ENCODE data around the gene AMDHD2. TPM values are rescaled to one million over a fixed set of nuclear protein-coding genes. Genes with fewer than 3 reads are reported as not detected.

Gene AMDHD2
- total RNA-seq, 3 donors from 2014 or later, result 27.9 to 57.0 (median 28.2) TPM

DNA sequence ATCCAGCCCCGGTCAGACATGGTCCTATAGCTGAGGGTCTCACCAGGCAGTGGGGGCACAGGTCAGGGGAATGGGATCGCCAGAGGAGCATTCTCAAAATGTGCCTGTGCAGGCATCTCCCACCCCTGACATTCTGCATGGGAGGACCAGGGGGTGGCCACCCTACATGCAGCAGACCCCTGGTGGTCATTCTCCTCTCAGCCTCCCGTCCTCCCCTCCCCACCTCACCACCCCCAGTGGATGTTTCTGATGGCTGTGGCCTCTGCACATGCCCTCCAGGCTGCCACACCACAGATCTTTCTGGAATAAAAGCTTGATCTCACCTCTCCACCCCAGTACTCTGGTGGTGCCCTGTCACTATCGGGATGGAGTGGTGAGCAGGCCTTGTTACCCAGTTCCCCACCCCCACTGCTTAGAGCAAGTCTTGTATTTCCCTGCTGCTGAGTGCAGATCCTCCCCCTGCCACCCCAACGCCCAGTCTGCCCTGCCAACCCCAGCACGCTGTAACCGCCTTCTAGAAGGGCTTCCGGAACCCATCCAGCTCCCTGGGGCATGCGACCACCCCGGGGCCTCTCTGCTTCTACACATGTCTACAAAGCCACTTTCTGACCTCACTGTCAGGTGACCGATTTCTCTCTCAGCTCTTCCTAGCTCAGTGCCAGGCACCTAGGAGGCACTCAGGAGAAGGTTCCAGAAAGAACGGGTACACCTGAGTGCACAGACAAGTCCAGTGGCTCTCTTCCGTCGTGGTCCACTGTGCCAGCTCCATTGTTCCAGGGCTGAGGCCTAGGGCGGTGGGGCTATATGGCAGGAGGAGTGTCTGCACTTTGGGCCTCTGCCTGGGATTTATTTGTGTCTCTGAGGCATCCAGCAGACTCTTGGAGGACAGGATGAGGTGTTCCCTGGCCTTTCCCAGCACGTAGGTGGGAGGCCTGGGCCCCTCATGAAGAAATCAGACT is 36.0 kb upstream of the AMDHD2 start:
- no peaks in the 10 kb centered on the region for H3K36me3 ChIP-seq
- peaks cover 10 to 27% of the 10 kb centered on the region in 2 donors for H3K4me1 ChIP-seq

DNA sequence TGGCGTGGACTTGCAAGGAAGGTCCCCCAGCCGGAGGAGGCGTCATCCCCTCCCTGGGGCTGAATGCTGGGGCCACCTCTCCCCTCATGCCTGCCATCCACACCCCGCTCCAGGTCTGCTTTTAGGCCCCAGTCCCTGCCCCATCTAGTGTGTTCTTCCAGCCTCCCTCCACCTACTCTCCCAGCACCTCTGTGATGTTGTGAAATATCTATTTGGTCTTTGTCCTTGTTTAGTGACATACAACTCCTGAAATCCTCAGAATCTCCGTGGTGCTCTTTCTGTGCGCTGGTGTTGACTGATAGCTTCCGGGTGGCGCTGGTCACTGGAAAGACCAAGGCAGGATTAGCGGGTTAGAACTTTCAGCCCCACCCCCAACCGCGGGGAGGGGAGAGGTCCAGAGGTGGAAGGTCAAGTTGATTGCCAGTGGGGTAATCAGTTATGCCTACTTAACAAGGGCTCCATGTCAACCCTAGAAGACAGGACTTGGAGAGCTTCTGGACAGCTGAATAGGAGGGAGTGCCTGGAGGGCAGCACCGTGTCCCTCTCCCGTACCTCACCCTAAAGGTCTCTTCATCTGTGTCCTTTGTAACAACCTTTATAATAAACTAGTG is 35.2 kb upstream of the AMDHD2 start:
- Histone ChIP-seq H3K4me3 (no peak overlapping the region), H3K27ac (peak overlapping the region; percentile 78 to 90), H3K9me3 (no peaks in the 10 kb centered on the region), H3K27me3 (no peaks in the 10 kb centered on the region), H3K36me3 (no peaks in the 10 kb centered on the region), H3K4me1 (peaks cover 10 to 27% of the 10 kb centered on the region in 2 donors)
- intact Hi-C loops (cut with DNase I; ENCODE audit: low total_unique reads), result no loop called here
- no peak for TF ChIP-seq POLR2A (IDR thresholded peaks at IDR 0.05)
- TF ChIP-seq, protein P1, sequence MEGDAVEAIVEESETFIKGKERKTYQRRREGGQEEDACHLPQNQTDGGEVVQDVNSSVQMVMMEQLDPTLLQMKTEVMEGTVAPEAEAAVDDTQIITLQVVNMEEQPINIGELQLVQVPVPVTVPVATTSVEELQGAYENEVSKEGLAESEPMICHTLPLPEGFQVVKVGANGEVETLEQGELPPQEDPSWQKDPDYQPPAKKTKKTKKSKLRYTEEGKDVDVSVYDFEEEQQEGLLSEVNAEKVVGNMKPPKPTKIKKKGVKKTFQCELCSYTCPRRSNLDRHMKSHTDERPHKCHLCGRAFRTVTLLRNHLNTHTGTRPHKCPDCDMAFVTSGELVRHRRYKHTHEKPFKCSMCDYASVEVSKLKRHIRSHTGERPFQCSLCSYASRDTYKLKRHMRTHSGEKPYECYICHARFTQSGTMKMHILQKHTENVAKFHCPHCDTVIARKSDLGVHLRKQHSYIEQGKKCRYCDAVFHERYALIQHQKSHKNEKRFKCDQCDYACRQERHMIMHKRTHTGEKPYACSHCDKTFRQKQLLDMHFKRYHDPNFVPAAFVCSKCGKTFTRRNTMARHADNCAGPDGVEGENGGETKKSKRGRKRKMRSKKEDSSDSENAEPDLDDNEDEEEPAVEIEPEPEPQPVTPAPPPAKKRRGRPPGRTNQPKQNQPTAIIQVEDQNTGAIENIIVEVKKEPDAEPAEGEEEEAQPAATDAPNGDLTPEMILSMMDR (IDR thresholded peaks at IDR 0.05), result no peak
- no peak for TF ChIP-seq POLR2AphosphoS5 (IDR thresholded peaks at IDR 0.05)
- no peak for DNase-seq (ENCODE audit: low spot score in 2 of 2)

More for the DNA sequence above, 36.0 kb upstream of the AMDHD2 start:
- Histone ChIP-seq H3K9me3 (no peaks in the 10 kb centered on the region), H3K27ac (peak overlapping the region; percentile 78 to 90), H3K4me3 (peak overlapping the region in 1 of 3 donors; percentile 40), H3K27me3 (no peaks in the 10 kb centered on the region)
- intact Hi-C loops (cut with DNase I; ENCODE audit: low total_unique reads), result no loop called here
- TF ChIP-seq, protein P1 (IDR thresholded peaks at IDR 0.05), result no peak
- TF ChIP-seq POLR2AphosphoS5 (IDR thresholded peaks at IDR 0.05), result no peak
- TF ChIP-seq POLR2A (IDR thresholded peaks at IDR 0.05), result no peak
- no peak for DNase-seq (ENCODE audit: low spot score in 2 of 2)

DNA sequence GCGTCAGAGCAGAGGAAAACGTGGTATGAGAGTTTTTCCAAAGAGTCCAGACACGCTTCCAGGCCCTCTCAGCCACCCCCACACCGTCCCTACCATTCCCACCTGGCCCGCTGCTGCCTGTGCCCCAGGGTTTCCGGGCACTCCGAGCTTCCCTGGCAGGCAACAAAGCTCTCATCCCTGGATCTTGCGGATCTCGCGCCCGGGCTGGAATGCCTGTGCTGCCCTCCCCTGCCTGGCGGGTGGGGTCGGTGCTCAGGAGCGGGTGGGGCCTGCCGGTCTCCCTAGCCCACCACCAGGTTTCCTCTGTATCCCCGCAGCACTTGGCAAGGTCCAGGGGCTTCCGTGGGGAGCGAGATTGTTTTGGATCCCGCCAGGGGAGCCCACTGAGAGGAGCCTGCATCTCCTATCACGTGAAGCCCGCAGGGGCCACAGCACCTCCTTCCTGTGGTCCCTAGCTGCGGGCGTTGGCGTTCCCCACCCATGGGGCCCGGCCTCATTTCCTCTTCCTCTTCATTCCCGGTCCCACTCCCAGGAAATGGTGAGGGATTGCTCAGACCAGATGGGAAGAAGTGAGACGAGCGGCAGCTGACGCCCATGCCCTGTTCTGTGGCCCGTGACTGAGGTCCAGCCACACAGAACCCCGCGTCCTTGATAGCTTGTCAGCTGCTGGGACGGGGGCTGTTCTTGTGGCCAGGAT is 34.2 kb upstream of the AMDHD2 start:
- peaks cover 10 to 27% of the 10 kb centered on the region in 2 donors for H3K4me1 ChIP-seq
- no peaks in the 10 kb centered on the region for H3K27me3 ChIP-seq
- TF ChIP-seq POLR2A (IDR thresholded peaks at IDR 0.05) (no peak), POLR2AphosphoS5 (IDR thresholded peaks at IDR 0.05) (no peak)
- TF ChIP-seq, protein P1 (IDR thresholded peaks at IDR 0.05), result no peak
- no peak for DNase-seq (ENCODE audit: low spot score in 2 of 2)
- H3K9me3 ChIP-seq, result no peaks in the 10 kb centered on the region
- intact Hi-C loops (cut with DNase I; ENCODE audit: low total_unique reads), result no loop called here
- no peaks in the 10 kb centered on the region for H3K36me3 ChIP-seq
- H3K4me3 ChIP-seq, result peak overlapping the region in 2 of 3 donors; percentile 7 to 26
- H3K27ac ChIP-seq, result peak overlapping the region; percentile 29 to 90

DNA sequence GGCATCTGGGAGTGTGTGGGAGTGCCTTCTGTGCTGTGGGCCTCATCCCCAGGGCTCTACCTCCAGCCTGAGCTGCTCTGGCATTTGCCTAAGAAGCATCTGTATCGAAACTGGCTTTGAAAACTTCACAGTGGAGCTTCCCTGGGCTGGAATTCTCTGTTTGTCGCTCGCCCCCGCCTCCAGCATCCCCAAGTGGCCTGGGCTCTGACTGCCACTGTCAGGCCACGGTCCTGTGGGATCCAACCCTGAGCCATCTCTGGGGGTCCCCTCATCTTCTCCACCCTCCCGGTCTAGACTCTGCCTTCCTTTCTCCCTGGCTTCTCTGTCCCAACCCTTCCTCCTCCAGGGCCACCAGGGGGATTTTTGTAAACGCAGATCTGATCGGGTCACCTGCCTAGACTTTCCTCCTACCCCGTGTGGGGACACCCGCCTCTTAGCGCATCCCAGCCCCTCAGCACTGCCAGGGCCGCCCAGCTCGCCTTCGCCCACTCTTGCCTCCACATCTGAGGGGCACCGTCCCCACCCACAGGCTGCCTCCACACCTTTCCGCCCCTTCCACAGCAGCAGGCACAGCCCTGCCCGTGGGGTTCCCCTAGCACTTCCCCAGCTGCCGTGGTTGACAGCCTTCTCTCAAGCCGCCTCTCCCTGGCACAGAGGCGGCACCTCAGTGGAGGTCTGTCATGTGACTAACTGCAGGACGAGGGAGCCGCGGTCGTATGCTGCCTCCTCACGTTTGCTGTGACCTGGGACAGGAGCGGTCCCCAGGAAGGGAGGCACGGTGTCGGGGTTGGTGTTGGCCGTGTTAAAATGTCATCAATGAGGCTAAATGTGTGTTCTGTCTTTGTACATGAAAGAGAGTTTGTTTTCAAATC is 33.3 kb upstream of the AMDHD2 start:
- H3K27me3 ChIP-seq, result no peaks in the 10 kb centered on the region
- TF ChIP-seq, protein P1 (IDR thresholded peaks at IDR 0.05), result peak in 1 of 3 donors; percentile 16
- TF ChIP-seq POLR2AphosphoS5 (IDR thresholded peaks at IDR 0.05), result no peak
- H3K9me3 ChIP-seq, result no peaks in the 10 kb centered on the region
- intact Hi-C loops (cut with DNase I; ENCODE audit: low total_unique reads), result no loop called here
- H3K27ac ChIP-seq, result peak overlapping the region; percentile 29 to 90
- no peaks in the 10 kb centered on the region for H3K36me3 ChIP-seq
- no peak overlapping the region for H3K4me3 ChIP-seq
- DNase-seq (ENCODE audit: low spot score in 2 of 2), result peak; percentile 71 to 74
- H3K4me1 ChIP-seq, result peaks cover 10 to 25% of the 10 kb centered on the region in 2 donors

Measured in breast epithelium (tissue), 4 donors.